ENCODE data around the gene PLOD2.

DNA sequence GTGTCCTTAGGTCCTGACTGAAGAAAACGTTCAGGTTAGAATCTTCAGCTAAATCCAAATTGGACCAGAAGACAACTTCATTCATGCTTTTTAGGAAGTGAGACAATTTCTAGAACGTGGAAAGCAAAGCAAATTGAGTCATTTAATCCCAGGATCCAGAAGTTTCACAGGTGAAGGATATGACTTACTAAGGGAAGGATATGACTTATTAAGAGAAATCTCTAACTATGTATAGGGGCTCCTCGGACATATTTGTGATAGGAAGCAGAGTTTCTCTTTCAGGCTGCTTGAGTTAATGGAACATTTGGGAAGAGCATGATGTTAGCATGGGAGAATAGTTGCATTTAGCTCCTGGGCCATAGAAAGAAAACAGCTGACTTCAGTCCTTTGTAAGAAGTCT lies 16.1 kb upstream of the PLOD2 start:
- TF ChIP-seq POLR2AphosphoS5 (IDR thresholded peaks at IDR 0.05; ENCODE audit: low read depth), result no peak
- TF ChIP-seq, protein P1, sequence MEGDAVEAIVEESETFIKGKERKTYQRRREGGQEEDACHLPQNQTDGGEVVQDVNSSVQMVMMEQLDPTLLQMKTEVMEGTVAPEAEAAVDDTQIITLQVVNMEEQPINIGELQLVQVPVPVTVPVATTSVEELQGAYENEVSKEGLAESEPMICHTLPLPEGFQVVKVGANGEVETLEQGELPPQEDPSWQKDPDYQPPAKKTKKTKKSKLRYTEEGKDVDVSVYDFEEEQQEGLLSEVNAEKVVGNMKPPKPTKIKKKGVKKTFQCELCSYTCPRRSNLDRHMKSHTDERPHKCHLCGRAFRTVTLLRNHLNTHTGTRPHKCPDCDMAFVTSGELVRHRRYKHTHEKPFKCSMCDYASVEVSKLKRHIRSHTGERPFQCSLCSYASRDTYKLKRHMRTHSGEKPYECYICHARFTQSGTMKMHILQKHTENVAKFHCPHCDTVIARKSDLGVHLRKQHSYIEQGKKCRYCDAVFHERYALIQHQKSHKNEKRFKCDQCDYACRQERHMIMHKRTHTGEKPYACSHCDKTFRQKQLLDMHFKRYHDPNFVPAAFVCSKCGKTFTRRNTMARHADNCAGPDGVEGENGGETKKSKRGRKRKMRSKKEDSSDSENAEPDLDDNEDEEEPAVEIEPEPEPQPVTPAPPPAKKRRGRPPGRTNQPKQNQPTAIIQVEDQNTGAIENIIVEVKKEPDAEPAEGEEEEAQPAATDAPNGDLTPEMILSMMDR (IDR thresholded peaks at IDR 0.05; ENCODE audit: insufficient read depth, low read length), result no peak

Data from HL-60 (cell line).